IMR-90 (cell line): Measurements from ENCODE around the gene CUL3.
"Not testable (repeated sequence)": the region's sequence is repeated elsewhere in the genome, so short reads cannot be mapped to it uniquely, and the experiment has no call there.

Experiments used
- CEBPB ChIP-seq: IDR thresholded peaks from 2 replicates; pipeline ENCODE4 v1.6.1; 2012; ENCODE audit warnings: low read depth, low read length, improper control_type of control experiment
- ELK1 ChIP-seq: fragments of 150-350 bp; IDR thresholded peaks from 2 replicates; pipeline ENCODE4 v1.6.1; 2016; ENCODE audit warnings: low read depth, mild to moderate bottlenecking, low read length, moderate library complexity, borderline replicate concordance
- POLR2A ChIP-seq: IDR thresholded peaks from 2 replicates; pipeline ENCODE4 v1.6.1; 2012; ENCODE audit warnings: mild to moderate bottlenecking, low read depth, low read length
- RAD21 ChIP-seq: IDR thresholded peaks from 2 replicates; pipeline ENCODE4 v1.6.1; 2012; ENCODE audit warnings: low read length, improper control_type of control experiment
- RCOR1 ChIP-seq: IDR thresholded peaks from 2 replicates; pipeline ENCODE4 v1.6.1; 2012; ENCODE audit warnings: mild to moderate bottlenecking, low read length, improper control_type of control experiment; ENCODE audit not compliant: insufficient replicate concordance
- TF ChIP-seq, protein P1 (sequence below): conservative IDR thresholded peaks from 2 replicates; pipeline ENCODE4 v1.5.1; 2012; ENCODE audit warnings: mild to moderate bottlenecking, low read depth, low read length, improper control_type of control experiment
- TF ChIP-seq, protein P2 (sequence below): fragments of 150-350 bp; IDR thresholded peaks from 2 replicates; pipeline ENCODE4 v1.6.1; 2017; ENCODE audit warnings: mild to moderate bottlenecking, antibody characterized with exemption, low read length, low read depth

GRCh38 chr2:224522483-224522882, 62.7 kb downstream of the CUL3 start:
- TF ChIP-seq, protein P1, sequence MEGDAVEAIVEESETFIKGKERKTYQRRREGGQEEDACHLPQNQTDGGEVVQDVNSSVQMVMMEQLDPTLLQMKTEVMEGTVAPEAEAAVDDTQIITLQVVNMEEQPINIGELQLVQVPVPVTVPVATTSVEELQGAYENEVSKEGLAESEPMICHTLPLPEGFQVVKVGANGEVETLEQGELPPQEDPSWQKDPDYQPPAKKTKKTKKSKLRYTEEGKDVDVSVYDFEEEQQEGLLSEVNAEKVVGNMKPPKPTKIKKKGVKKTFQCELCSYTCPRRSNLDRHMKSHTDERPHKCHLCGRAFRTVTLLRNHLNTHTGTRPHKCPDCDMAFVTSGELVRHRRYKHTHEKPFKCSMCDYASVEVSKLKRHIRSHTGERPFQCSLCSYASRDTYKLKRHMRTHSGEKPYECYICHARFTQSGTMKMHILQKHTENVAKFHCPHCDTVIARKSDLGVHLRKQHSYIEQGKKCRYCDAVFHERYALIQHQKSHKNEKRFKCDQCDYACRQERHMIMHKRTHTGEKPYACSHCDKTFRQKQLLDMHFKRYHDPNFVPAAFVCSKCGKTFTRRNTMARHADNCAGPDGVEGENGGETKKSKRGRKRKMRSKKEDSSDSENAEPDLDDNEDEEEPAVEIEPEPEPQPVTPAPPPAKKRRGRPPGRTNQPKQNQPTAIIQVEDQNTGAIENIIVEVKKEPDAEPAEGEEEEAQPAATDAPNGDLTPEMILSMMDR, result not testable (repeated sequence)
- not testable (repeated sequence) for TF ChIP-seq POLR2A, CEBPB, RCOR1, RAD21, ELK1
- TF ChIP-seq, protein P2, sequence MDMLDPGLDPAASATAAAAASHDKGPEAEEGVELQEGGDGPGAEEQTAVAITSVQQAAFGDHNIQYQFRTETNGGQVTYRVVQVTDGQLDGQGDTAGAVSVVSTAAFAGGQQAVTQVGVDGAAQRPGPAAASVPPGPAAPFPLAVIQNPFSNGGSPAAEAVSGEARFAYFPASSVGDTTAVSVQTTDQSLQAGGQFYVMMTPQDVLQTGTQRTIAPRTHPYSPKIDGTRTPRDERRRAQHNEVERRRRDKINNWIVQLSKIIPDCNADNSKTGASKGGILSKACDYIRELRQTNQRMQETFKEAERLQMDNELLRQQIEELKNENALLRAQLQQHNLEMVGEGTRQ, result not testable (repeated sequence)
